GM18520 (cell line): ENCODE data around the gene GMCL2.

Experiments
- ATAC-seq: cut with Tn5 transposase; IDR thresholded peaks from one replicate; pipeline ENCODE4 v1.9.1; 2021; ENCODE audit not compliant: unreplicated experiment

GMCL2 gene

DNA sequence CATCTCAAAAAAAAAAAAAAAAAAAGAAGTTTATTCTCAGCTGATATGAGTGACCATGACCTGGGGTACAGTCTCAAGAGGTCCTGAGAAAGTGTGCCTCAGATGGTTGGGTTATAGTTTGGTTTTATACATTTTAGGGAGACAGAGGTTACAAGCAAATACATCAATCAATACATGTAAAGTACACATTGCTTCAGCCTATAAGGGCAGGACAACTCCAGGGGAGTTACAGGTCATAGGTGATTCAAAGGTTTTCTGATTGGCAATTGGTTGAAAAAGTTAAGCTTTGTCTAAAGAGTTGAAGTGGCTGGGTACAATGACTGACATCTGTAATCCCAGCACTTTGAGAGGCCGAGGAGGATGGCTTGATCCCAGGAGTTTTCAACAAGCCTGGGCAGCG, 2.3 kb upstream of the GMCL2 start:
- ATAC-seq = no peak

DNA sequence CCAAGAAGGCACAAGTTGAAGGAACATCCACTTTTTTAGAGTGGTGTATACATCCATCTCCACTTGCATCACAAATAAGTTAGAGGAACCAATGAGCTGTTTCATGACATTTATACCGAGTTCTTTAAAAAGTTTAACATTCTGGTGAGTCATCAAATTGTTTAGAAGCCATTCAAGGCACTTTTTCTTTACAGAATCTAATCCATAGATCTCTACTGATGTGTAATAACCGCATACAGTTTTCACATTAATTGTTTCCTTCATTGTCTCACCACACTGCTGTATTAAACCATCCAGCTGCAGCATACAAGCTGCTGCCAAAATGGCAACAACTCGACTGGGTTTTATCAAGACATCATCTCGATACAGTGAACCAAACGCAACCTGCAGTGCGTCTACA, 744 bp downstream of the GMCL2 start:
- no peak for ATAC-seq

DNA sequence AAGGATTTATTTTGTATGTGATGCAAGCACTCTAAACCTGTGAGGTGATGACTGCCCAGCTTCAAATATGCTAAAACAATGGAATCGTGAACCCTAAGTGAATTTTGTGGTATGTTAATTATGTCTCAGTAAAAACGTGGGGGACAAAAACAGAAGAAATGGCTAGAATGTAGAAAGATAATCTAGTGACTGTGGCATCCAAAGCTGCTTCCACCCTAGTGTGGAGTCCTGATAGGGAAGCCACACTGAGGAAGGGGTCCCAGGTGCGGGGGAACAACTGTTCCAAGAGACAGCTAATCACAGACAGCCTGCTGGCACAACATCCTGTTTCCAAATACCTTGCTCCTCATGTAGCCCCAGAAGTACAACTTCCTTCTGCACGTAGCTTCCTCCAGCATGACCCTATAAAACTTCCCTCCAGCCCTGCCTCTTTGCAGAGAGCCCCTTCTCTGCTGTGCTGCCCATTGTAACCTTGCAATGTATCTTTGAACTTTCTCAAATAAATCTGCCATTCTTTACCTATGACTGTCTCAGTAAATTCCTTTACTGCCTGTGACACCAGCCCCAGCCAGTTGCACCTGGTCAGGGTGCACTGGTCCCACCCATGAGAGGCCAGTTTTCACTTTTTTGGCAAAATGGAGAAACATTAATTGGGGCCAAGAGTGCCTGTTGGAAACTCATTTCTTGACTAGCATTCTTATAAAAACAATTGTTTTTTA, 4.9 kb downstream of the GMCL2 start:
- no peak for ATAC-seq

DNA sequence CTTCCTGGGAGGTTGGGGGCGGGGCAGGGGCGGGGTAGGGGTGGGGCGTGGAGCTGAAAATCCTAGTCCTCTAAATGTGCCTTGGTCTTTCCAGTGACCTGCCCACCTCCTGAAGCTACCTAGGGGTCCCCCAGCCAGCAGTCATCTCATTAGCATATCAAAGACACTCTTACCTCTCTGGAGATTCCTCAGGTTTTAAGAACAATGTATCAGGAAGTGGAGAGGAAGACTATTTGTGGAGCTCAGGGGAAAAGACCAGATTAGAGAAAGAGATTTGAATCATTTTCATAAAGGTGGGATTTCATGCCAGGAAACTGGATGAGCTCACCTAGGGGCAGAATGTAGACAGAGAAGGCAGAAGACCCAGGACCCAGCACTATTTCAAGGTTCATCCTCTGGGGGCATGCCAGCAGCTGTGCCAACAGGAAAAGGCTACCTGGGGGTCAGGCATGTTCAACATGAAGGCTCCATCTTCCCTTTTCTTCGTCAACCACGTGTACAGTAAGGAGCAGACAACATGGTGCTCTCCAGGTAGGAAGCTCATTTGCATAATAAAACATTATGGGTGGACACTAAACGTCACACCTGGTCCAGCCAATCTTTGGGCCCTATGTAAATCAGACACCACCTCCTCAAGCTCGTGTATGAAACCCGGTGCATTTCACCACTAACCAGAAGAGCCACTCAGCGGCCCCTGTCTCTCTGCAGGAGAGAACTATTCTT, 6.9 kb downstream of the GMCL2 start:
- no peak for ATAC-seq

DNA sequence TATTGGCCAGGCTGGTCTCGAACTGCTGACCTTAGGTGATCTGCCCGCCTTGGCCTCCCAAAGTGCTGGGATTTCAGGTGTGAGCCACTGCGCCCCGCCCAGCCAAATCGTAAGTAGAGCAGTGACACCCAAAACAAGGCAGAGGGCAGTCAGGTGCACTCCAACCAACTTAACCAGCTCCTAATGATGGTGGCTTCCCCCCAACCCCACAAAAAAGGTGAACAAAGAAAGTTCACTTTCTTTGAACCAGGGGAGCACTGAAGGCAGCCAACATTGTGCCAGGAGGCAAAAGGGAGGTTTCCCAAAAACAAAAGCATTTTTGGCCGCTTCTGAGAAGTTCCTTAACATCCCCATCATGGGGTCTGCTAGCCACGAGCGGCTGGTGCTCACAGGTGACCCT, 9.6 kb downstream of the GMCL2 start:
- no peak for ATAC-seq

DNA sequence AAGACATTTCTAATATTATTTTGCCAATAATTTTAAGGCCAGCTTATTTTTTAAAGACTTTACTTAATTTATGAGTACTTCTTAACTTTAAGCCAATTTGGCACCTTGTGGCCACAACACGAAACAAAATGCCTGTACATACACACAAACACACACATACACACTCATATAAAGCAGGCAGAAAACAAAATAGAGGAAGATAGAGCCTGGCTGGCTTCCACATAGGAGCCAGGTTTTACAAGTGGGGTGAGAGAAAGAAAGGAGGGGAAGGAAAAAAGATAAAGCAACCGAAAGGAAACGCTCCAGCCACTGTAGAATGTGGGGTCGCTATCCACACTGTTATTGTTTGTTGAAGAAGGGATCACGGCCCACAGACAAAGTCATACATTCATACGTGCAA, 10.4 kb downstream of the GMCL2 start:
- no peak for ATAC-seq

DNA sequence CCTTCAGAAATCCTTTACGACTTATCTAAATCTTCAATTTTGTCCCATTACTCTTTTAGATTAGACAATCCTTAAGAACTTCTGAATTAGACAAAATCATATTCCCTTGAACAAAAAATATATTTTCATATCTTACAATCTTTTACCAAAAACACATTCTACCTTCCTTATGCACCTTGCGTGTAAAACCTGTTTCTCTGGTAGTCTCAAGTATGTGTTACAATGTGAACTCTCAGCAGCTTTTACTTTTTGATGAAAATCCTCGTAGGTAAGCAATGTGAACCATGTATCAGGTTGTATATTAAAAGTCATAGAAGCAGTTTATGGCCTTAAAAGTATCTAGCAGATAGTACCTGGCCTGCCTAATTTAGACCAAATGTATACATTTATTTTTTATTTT, 12.7 kb downstream of the GMCL2 start:
- ATAC-seq = no peak

DNA sequence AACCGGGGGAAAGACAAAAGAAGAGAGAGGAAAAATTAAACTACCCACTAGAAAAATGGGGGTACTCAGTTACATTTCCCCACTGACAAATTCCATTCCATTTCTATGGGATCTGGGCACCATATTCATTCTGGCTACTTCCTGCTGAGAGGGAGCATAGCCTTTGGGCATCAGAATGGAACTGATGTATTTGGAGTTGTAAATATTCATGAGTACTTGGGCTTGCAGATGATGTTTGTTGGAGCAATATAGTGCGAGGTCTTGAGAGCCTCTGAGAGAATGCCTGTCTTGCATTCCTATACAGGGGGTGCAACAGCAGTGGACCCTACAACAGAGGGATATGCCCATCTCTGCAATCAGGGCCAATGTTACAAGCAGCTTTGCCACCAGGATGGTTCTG, 16.7 kb downstream of the GMCL2 start:
- no peak for ATAC-seq

DNA sequence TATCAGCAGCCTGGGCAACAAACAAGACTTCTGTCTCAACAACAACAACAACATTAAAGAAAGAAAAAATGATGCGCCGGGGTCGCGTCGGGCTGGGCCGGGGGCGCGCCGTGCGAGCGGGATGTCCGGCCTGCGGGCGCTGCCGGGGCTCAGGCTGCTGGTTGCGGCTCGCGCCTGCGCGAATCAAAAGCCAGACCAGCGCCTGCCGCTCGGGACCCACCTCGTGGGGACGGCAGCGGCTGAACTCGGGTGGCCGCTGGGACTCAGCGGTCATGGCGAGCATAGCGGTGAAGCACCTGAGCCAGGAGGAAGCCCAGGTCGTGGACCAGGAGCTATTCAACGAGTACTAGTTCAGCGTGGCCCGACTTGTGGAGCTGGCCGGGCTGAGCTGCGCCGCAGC, 21.6 kb downstream of the GMCL2 start:
- ATAC-seq = no peak

DNA sequence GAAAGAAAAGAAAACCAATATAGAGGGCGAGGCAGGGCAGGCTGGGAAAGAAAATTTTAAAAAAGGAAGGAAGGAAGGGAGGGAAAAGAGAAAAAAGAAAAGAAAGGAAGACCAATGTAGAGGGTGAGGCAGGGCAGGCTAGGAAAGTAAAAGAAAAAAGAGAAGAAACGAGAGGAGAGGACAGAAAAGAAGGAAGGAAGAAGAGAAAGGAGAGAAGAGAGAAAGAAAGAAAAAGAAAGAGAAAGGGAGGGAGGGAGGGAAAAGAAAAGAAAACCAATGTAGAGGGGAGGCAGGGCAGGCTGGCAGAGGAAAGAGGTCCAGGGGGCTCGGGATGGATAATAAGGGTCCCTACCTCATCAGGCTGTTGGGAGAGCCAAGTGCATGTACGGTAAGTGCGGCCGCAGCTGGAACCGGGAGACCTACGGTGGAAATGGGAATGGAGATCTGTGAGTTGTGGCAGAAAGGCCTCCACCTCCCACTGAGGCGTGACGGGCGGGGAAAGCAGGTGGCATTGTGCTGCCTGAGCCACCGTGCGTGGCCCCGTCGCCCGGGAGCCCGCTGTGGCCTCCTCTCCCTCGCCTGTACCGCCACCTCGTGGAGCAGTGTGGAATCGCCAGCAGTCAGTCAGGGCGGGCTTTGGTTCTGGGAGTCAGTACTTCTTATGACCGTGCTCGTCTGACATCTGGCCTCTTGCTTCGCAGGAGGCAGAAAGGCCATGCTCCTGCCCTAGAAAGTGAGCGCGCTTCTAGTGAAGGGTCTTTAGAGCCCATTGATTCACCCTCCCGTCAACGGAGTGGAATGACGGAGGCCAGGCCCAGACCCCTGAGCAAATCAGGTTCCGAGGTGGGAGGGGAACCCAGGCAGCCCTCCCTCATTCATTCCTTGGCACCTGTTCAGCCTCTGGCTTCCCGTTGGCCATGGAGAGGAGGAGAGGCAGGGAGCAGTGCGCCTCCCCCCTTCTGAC, 23.1 kb downstream of the GMCL2 start:
- peak; percentile 70 for ATAC-seq

DNA sequence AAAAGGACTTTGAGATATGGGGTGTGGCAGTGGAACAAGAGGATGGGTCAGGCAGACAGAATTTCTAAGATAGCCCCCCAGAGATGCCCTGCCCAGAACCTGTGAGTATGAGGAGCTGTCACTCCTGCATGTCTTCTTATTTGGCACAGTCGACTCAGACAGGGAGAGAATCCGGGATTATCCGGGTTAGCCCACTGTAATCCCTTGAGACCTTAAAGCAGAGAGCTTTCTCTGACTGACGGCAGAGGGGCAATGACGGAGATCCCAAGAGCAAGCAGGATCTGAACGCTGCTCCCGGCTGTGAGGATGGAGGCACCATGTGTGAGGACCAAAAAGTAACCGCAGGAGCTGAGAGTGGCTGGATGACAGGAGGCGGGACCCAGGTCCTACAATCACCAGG, 24.7 kb downstream of the GMCL2 start:
- ATAC-seq = no peak

DNA sequence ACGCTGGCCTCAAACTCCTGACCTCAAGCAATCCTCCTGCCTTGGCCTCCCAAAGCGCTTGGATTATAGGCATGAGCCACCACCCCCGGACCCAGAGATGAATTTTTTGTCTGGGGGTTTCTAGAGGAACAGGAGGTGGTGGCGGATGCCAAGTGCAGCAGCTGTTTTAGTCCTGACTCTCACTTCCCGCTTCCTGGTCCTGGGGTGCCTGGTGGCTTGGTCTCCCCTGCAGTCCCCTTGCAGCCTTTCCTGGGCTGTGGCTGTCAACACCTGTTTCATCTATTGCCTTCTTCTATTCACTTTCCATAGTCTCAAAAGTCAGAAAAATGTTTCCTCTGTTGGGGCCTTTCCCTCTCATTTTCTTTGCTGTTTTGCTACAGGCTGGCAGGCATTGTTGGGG, 27.0 kb downstream of the GMCL2 start:
- no peak for ATAC-seq

DNA sequence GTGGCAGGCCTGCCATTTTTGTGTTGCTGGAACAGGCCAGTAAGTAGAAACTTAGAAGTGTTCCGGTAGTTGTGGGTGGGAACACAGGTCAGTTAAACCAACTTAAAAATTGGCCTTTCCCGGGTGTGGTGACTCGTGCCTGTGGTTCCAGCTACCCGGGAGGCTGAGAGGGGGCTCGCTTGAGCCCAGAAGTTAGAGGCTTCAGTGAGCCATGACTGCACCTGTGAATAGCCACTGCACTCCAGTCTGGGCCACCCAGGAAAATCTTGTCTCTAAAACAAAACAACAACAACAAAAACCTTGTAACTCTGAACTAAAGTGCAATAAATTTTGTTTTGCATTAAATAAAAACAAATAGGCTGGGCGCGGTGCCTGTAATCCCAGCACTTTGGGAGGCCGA, 32.1 kb downstream of the GMCL2 start:
- no peak for ATAC-seq

DNA sequence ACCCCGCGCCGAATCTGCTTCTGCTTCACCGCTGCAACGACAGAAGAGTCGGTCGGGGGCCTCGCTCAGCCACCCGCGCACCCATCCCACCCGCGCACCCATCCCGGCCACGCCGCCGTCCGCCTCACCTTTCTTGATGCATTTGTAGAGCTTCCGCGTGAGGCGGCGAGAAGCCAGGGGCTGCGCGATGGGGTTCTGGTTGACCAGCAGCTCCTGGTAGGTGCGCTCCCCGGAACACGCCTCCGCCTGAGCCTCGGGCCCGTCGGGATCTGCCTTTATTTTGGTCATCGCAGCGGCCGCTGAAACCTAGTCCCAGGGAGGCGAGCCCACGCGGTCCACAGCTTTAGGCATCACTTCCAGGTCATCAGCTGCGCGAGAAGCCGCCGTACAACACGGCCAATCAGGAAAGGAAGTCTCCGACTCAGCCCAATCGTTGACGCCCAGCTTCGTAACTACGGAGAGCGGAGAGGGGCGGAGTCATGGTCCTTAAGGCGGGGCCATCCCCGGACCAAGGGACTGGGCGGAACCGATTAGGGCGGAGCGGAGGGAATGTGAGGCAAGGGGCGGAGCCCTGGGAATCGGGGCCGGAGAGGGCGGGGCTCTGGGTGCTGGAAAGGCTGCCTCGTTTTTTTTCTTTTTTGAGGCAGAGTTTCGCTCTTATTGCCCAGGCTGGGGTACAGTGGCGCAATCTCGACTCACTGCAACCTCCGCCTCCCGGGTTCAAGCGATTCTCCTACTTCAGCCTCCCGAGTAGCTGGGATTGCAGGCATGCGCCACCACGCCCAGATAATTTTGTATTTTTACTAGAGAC, 33.4 kb downstream of the GMCL2 start, which contains the start of gene NHP2:
Gene NHP2 (minus strand): TSS at position 356 of the 811 bp plus-strand sequence. CDS start 68 bp downstream, at position 288.
- peak; percentile 94 for ATAC-seq

DNA sequence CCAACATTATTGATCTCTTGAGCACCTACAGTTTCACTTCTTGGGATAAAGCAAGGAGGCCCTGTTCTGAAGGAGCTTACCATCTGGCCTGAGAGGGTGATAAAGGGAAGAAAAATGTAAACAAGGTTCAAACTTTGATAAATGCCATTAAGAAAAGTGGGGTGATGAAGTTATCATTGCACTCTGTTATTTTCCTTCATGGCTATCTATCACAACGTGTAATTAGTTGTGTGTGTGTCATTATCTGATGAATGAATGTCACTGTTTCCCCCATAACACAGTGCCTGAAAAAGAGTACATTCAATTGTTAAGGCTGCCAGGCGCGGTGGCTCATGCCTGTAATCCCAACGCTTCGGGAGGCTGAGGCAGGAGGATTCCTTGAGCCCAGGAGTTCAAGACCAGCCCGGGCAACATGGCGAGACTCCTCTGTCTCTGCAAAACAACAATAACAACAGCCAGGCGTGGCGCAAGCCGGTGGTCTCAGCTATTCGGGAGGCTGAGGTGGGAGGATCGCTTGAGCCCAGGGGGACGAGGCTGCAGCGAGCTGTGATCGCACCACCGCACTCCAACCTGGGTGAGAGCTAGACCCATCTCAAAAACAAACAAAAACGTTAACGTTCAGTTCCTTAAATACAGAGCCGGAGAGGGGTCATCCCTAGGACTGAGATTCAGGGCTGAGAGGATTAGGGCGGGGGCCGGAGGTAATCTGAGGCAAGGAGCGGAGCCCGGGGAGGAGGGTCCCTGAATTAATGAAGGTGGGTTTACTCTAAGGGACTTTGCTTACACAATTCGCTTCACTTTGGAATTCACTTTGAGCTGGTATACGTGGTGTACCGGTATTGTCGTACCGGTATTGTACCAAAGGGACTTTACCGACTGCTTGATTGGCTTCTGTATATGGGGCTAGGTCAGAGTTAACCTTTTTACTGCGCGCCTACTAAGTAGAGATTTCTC, 34.4 kb downstream of the GMCL2 start:
- ATAC-seq = no peak

DNA sequence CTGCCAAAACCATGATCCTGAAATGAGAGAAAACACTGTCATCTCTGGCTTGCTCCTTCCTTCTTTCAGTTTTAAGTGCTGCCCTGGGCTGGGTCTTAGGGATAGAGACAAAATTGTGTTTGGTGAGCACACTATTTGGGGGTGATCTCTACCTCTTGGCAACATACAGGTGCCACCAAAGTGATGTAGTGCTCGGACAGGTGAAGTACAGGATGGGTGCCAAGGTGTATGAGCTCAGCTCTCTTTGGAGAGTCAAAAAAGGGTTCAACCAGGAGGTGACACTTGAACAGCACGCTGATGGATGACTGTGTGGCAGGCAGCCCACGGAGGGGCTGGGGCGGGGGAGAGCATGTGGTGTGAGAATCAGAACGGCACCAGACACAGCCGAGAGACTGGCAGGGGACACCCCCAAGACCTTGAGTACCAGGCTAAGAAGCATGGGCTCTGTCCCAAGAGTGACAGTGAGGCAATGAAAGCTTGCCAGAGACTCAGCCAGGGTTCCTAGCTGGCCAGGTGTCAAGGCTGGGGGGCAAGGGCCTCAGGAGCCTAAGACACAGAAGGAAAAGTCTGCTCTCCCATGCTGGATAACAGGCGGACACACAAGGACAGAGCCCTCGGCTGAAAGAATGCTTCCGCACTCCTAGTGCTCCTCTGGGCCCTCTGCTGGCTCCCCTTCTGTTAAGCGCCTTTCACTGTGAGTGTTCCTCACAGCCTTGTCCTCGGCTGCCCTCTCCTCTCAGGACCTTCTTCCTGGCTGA, 36.0 kb downstream of the GMCL2 start:
- ATAC-seq = no peak

DNA sequence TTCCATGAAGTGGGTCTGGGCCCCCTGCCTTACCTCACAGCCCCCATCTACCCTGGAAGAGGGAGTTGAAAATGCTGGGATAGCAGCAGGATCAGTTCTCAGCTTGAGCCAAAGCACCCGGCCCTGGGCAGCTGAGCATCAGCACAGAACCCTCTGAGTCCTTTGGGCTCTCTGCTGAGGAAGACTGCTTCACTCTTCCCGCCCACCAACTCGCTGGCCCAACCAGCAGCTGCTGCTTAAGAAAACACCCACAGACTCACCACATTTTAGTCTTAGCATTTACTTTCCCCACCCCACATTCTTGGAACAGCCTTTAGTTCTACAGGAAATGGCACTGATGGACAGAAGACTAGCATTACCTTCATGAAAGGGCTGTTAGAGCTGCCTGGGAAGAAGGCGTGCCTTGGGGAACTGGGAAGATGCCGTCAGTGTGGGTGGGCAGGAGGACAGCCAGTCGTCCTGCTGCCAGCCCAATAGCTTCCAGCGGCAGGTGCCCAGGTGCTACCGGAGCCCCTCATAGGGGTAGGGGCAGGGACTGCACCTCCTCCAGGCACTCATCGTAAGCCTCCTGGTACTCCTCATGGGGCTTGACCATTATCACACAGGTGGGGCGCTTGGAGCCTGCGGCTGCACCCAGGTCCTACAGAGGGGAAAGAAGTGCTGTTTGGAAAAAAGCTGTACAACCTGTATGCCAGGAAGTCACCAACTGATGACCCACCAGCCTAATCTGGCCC, 37.8 kb downstream of the GMCL2 start:
- no peak for ATAC-seq

DNA sequence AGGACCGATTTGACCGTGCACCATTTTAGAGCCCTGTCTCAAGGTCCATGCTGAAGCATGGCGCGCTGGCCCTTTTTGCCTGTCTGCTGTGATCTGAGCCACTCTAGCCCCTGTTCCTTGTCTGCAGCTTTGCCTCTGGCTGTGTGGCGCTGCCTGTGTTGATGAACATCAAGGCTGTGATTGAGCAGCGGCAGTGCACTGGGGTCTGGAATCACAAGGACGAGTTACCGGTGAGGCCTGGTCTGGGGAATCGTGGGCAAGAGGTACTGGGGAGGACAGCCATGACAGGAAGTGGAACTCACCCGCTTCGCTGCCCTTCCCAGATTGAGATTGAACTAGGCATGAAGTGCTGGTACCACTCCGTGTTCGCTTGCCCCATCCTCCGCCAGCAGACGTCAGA, 39.8 kb downstream of the GMCL2 start:
- no peak for ATAC-seq
